PC-3 (cell line): ENCODE data around the gene UQCRC2. TPM values are rescaled to one million over a fixed set of nuclear protein-coding genes. Genes with fewer than 3 reads are reported as not detected.

ENCODE experiments used
- ATAC-seq: fragments of 200-7000 bp; cut with Tn5 transposase; 2 replicates; pipeline ENCODE4 v1.9.1; 2020; ENCODE audit warnings: mild to moderate bottlenecking, moderate library complexity
- BruUV-seq: library from RNA; stranded (reverse); fragments of 400-500 nt; replicated peaks from 2 replicates; lab custom pipeline; 2021; lab: Mats Ljungman, UMichigan
- CTCF ChIA-PET: fragments of 300-600 bp; sonication (Branson Sonifier 250); formaldehyde crosslinking; loops from one replicate; lab custom pipeline; 2022; ENCODE audit warnings: antibody characterized with exemption; lab: Charles Lee
- POLR2A ChIA-PET: fragments of 300-600 bp; sonication (Branson Sonifier 250); formaldehyde crosslinking; loops from one replicate; lab custom pipeline; 2022; ENCODE audit warnings: antibody characterized with exemption; ENCODE audit not compliant: unreplicated experiment; lab: Charles Lee
- DNase-seq: peaks from one replicate; pipeline ENCODE4 v3.0.0-alpha.2; 2015
- H2AFZ ChIP-seq: fragments of 300-600 bp; sonication (generic); 2 replicates; pipeline ENCODE4 v1.6.0; 2016; ENCODE audit warnings: antibody characterized with exemption, low read length
- H3F3A ChIP-seq: fragments of 300-600 bp; sonication (generic); one replicate; pipeline ENCODE4 v1.6.0; 2017; ENCODE audit warnings: antibody characterized with exemption, low read length, control low read depth, mild to moderate bottlenecking; ENCODE audit not compliant: unreplicated experiment
- H3K27ac ChIP-seq: fragments of 300-600 bp; sonication (generic); 2 replicates; pipeline ENCODE4 v1.5.1; 2016; ENCODE audit warnings: mild to moderate bottlenecking, low read length
- H3K27me3 ChIP-seq: fragments of 300-600 bp; sonication (generic); 2 replicates; pipeline ENCODE4 v1.6.1; 2016; ENCODE audit warnings: low read length, mixed read lengths
- H3K36me3 ChIP-seq: fragments of 300-600 bp; sonication (generic); 2 replicates; pipeline ENCODE4 v1.6.1; 2016; ENCODE audit warnings: low read depth, mixed run types, low read length, mixed read lengths
- H3K4me1 ChIP-seq: fragments of 300-600 bp; sonication (generic); 2 replicates; pipeline ENCODE4 v1.5.1; 2016; ENCODE audit warnings: low read length; ENCODE audit not compliant: insufficient read depth
- H3K4me2 ChIP-seq: fragments of 300-600 bp; sonication (generic); 2 replicates; pipeline ENCODE4 v1.6.0; 2016; ENCODE audit warnings: low read length
- H3K4me3 ChIP-seq: fragments of 300-600 bp; sonication (generic); 2 replicates; pipeline ENCODE4 v1.5.1; 2016; ENCODE audit warnings: mild to moderate bottlenecking, low read length, mixed read lengths
- H3K79me2 ChIP-seq: fragments of 300-600 bp; sonication (generic); 2 replicates; pipeline ENCODE4 v1.6.1; 2017; ENCODE audit warnings: low read length, mixed read lengths
- H3K9ac ChIP-seq: fragments of 300-600 bp; sonication (generic); 2 replicates; pipeline ENCODE4 v1.6.0; 2016; ENCODE audit warnings: mild to moderate bottlenecking, low read length
- H3K9me2 ChIP-seq: fragments of 300-600 bp; sonication (generic); replicated peaks from 2 replicates; pipeline ENCODE4 v1.6.1; 2016; ENCODE audit warnings: mixed run types, low read length, mixed read lengths
- H3K9me3 ChIP-seq: fragments of 300-600 bp; sonication (generic); 2 replicates; pipeline ENCODE4 v1.6.1; 2016; ENCODE audit warnings: low read length, mixed read lengths
- H4K20me1 ChIP-seq: fragments of 300-600 bp; sonication (generic); 2 replicates; pipeline ENCODE4 v1.6.1; 2016; ENCODE audit warnings: low read length, mixed read lengths
- CTCF ChIP-seq: fragments of 300-600 bp; sonication (generic); conservative IDR thresholded peaks from 2 replicates; pipeline ENCODE4 v1.5.1; 2017; ENCODE audit warnings: antibody characterized with exemption, low read depth, mild to moderate bottlenecking, low read length
- EZH2 ChIP-seq: fragments of 300-600 bp; sonication (generic); IDR thresholded peaks from one replicate; pipeline ENCODE4 v1.6.1; 2017; ENCODE audit warnings: antibody characterized with exemption, mild to moderate bottlenecking, low read length; ENCODE audit not compliant: unreplicated experiment
- EZH2phosphoT487 ChIP-seq: fragments of 300-600 bp; sonication (generic); IDR thresholded peaks from 2 replicates; pipeline ENCODE4 v1.6.1; 2018; ENCODE audit warnings: mild to moderate bottlenecking, antibody characterized with exemption, low read length, borderline replicate concordance
- intact Hi-C: fragments of 100-400 bp; cut with micrococcal nuclease; formaldehyde crosslinking; loops from 2 replicates; pipeline ENCODE4 v1.9.0; 2023
- total RNA-seq: library from RNA; depleted of rRNA; stranded (reverse); fragments of >200 nt; gene quantifications from 2 replicates; pipeline ENCODE4 v1.2.3, GENCODE V29; 2014

UQCRC2 gene
- total RNA-seq, 1 experiment from 2014 or later: 116 TPM

- intact Hi-C loops: no loop called here
- ATAC-seq (no peak), DNase-seq (no peak)
- Histone ChIP-seq H3K9me2 (no peaks in the 10 kb centered on the region), H3K4me2 (no peak overlapping the region), H3K36me3 (peaks cover 26% of the 10 kb centered on the region), H4K20me1 (no peaks in the 10 kb centered on the region), H3K4me1 (peaks cover 48% of the 10 kb centered on the region), H3K9me3 (no peaks in the 10 kb centered on the region), H3F3A (peaks cover 3% of the 10 kb centered on the region), H3K9ac (no peak overlapping the region), H3K27ac (peak overlapping the region; percentile 26; the same call in 1 of the 2 replicates), H3K4me3 (no peak overlapping the region), H3K27me3 (no peaks in the 10 kb centered on the region), H2AFZ (no peak overlapping the region), H3K79me2 (peaks cover 89% of the 10 kb centered on the region)
- CTCF ChIA-PET: no interaction called here
- no TSS peak for BruUV-seq
- TF ChIP-seq EZH2 (no peak), EZH2phosphoT487 (no peak), CTCF (no peak)
- POLR2A ChIA-PET: no interaction called here
These were observed 76.5 kb downstream of the UQCRC2 start for GRCh38 chr16:22029632-22030031.

- Histone ChIP-seq H3K9ac (no peak overlapping the region), H3K27me3 (no peaks in the 10 kb centered on the region), H3K79me2 (peaks cover 89% of the 10 kb centered on the region), H2AFZ (no peak overlapping the region), H3K4me1 (peaks cover 43% of the 10 kb centered on the region), H4K20me1 (no peaks in the 10 kb centered on the region), H3K27ac (peak overlapping the region; percentile 26; the same call in 1 of the 2 replicates), H3K36me3 (peaks cover 26% of the 10 kb centered on the region), H3K4me3 (no peak overlapping the region), H3K9me3 (no peaks in the 10 kb centered on the region), H3K4me2 (no peak overlapping the region), H3K9me2 (no peaks in the 10 kb centered on the region), H3F3A (peaks cover 3% of the 10 kb centered on the region)
- DNase-seq (no peak), ATAC-seq (no peak)
- POLR2A ChIA-PET: no interaction called here
- no TSS peak for BruUV-seq
- TF ChIP-seq EZH2 (no peak), CTCF (no peak), EZH2phosphoT487 (no peak)
- intact Hi-C loops: no loop called here
- CTCF ChIA-PET: no interaction called here
These were observed 77.1 kb downstream of the UQCRC2 start for GRCh38 chr16:22030087-22030812.

GRCh38 chr16:22031483-22032083 lies 78.4 kb downstream of the UQCRC2 start:
- H3K27me3 ChIP-seq: no peaks in the 10 kb centered on the region
- ATAC-seq (no peak), DNase-seq (no peak)
- ChIA-PET CTCF (no interaction called here), POLR2A (interaction anchor here (0.6 kb wide), 1 partner anchor 20 kb away, joined by 6 read pairs; no protein-coding TSS in a partner anchor)
- H3K9me3 ChIP-seq: no peaks in the 10 kb centered on the region
- H3K9ac ChIP-seq: no peak overlapping the region
- no peak overlapping the region for H3K4me2 ChIP-seq
- H3K4me3 ChIP-seq: no peak overlapping the region
- no peaks in the 10 kb centered on the region for H4K20me1 ChIP-seq
- H3K4me1 ChIP-seq: peaks cover 35% of the 10 kb centered on the region
- TF ChIP-seq EZH2 (no peak), EZH2phosphoT487 (no peak), CTCF (no peak)
- H3K9me2 ChIP-seq: no peaks in the 10 kb centered on the region
- H3F3A ChIP-seq: no peaks in the 10 kb centered on the region
- peaks cover 28% of the 10 kb centered on the region for H3K36me3 ChIP-seq
- intact Hi-C loops: no loop called here
- no TSS peak for BruUV-seq
- no peak overlapping the region for H2AFZ ChIP-seq
- 0 out of 2 replicates have a peak overlapping the region, but pooled peaks have one; percentile 11 for H3K27ac ChIP-seq
- H3K79me2 ChIP-seq: peaks cover 96% of the 10 kb centered on the region
